ENCODE measurements around the gene COX19.

Gene COX19

DNA sequence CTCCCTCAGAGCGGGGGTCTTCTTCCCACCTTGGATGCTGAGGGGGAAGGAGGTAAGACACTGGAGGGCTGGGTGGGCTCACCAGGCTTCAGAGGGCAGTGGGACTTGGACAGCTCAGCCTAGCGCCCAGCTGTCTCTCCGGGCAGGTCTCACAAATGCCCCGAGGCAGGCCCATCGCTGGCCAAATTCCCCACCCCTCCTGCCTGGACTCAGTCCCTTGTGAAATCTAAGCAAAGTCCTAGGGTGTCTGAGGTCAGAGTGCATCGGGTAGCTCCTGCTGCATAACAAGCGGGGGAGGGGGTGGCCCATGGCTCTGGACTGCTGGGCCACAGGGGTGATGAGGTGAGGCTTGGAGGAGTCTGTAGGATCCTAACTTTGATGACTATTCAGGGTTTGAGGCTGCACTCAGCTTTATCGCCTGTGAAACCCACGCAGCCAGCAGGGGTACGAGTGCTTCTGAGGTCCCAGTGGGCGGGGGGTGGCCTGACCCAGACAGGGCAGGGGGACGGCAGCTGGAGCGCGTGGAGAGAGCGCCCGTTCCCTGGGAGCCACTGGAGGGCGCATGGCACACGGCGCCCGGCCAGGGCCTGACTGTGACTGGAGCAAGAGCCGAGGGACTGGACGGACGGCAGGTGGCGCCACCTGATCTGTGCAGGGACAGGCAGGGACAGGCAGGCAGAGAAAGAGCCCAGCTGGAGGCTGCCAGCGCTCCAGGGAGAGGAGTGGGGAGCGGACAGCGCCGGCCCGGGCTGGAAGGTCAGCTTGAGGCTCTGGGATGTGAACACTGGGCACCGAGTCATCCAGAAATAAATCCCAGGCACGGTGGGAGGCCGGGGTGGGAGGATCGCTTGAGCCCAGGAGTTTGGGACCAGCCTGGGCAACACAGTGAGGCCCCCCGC is 17.6 kb upstream of the COX19 start:
- DNase-seq (ENCODE audit: low read depth, low spot score), result peak; percentile 98

DNA sequence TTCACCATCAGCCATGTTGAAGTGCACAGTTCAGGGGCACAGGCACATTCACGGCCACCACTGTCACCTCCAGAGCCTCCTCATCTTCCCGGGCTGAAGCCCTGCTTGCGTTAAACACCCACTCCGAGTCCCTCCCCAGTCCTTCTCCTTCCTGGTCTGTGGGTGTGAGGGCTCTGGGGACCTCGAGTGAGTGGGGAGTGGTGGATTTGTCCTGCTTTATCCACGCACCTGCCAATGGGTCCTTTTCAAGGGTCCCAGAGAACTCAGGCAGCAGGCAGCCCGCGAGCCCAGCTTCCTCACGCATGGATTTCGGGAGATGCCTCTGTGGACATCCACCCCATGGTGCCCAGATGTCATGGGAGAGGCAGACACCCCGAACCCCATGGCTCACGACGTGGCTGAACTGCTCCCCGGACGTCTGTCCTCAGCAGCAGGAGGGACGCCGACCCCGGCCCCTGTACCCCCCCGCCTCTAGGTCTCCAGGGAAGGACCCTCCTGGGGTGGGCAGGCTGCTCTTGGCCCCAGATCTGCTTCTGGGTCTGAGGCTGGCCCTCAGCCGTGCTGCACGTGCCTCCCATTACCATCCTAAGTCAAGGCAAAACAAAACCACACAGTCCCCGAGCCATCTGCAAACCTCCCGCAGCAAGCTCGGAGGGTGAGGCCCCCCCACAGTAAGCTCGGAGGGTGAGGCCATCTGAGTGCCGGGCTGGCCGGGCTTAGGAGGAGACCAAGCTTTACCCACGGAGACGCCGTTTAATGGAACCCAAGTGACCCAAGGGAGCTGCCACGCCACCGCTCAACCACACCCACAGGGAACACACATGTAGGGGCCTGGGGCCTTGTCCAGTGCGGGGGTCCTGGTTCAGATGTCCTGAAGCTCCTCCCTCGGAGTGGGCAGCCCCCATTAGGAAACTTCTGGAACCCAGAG is 16.6 kb upstream of the COX19 start:
- DNase-seq (ENCODE audit: low read depth, low spot score), result no peak

DNA sequence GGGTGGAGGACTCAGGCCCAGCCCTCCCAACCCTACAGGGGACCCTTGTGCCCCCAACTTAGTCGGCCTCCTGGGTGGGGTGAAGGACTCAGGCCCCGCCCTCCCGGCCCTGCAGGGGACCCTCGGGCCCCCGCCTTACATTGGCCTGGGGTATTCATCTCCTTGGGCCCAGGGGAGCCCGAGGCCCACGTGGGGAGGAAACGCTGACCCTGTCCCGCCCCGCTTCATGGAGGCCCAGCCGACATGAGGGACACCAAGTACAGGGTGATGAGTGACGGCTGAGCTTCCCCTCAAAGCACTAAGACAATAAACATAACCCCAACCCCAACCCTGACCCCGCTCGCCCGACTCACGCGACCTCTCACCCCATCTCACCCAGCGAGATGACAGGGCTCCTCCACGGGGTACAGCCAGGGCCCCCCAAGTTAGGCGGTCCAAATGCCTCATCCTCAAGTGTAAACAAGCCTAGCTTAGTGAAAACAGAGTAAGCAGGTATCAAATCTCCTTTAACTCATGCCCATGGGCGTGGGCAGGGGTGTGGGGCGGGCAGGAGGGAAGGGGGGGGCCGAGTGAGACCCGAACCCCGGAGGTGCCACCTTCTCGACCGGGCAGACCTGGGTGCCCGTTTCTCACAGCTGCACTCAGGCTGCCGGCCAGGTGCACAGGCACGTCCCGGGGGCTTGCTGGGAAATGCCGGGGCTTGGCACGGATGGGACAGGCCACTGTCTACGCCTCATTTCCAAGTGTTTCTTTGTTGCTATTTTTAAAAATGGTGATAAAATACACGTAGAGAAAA is 15.8 kb upstream of the COX19 start:
- DNase-seq (ENCODE audit: low read depth, low spot score), result no peak

DNA sequence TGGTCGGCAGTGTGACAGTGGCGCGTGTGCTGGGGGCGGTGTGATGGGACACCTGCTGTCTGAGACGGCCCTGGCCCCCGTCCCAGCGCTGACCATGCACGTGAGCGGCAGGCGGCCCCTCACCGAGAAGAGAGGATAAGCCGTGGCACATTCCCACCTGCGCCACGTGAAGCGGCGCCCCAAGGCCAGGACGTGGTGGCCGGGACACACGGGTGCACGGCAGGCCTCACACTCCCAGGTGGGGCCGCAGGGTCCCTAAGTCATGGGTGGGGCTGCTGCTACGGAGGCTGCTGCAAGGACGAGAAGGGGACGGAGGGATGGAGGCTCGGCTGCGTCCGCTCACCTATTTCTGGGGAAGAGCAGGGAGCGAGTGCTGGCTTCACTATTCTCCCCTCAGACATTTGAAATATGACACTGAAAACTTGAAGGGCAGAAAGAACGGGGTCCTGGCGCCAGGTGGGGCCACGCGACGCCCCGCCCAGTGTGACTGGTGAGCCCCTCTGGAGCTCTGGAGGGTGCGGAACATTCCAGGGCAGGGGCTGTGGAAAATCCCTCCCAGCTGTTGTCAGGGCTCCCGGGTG is 15.1 kb upstream of the COX19 start:
- no peak for DNase-seq (ENCODE audit: low read depth, low spot score)

DNA sequence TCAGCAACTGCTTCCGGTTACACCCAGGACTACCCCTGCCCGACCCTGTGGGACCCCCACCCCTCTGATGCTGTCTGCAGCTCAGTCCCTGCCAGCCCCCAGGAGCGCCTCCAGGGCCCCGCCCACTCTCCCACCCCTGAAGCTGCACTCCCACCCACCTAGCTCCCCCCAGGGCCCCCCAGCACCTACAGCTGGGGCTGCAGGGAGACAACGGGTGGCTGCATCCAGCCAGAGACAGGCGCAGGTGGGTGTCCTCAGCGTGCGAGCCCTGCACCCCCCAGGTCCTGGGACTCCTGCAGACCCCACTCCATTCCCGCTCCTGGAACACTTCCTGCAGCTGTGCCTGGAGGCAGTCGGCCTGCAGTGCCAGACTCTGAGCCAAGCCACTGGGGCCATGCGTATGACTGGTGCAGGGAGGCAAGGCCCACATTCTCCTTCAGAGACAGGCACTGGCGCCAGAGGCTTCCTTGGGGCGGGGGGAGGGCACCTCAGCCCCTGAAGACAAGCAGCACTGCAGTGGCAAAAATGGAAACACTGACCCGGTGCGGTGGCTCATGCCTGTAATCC is 13.7 kb upstream of the COX19 start:
- no peak for DNase-seq (ENCODE audit: low read depth, low spot score)

DNA sequence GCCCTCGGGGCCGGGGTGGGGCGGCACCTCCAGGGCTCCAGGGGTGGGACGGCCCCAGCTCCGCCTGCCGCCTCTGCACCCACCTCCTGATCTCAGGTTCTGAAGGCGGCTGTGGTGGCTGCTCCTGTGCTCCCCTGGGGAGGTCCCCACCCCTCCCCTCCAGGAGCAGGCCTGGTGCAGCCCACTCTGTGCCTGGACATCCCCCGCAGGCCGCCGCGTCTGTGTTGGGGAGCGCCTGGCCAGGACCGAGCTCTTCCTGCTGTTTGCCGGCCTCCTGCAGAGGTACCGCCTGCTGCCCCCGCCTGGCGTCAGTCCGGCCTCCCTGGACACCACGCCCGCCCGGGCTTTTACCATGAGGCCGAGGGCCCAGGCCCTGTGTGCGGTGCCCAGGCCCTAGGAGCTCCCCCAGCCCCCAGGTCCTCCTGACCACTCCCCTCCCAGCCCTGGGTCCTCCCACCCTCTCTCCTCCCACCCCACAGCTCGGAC is 13.1 kb upstream of the COX19 start:
- DNase-seq (ENCODE audit: low read depth, low spot score), result peak; percentile 48

DNA sequence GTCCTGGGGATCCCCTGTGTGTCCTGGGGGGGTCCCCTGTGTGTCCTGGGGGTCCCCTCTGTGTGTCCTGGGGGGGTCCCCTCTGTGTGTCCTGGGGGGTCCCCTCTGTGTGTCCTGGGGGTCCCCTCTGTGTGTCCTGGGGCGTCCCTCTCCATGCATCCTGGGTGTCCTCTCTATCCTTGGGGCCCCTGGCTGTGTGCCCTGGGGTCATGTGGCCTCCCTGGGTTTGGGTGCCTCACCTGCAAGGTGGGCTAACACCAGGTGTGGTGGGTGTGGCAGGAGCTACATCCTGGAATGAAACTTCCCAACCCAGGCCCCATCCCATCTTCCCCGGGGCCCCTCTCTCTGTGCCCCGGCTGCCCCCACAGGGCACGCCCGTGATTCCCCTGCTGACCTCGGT is 12.6 kb upstream of the COX19 start:
- no peak for DNase-seq (ENCODE audit: low read depth, low spot score)

DNA sequence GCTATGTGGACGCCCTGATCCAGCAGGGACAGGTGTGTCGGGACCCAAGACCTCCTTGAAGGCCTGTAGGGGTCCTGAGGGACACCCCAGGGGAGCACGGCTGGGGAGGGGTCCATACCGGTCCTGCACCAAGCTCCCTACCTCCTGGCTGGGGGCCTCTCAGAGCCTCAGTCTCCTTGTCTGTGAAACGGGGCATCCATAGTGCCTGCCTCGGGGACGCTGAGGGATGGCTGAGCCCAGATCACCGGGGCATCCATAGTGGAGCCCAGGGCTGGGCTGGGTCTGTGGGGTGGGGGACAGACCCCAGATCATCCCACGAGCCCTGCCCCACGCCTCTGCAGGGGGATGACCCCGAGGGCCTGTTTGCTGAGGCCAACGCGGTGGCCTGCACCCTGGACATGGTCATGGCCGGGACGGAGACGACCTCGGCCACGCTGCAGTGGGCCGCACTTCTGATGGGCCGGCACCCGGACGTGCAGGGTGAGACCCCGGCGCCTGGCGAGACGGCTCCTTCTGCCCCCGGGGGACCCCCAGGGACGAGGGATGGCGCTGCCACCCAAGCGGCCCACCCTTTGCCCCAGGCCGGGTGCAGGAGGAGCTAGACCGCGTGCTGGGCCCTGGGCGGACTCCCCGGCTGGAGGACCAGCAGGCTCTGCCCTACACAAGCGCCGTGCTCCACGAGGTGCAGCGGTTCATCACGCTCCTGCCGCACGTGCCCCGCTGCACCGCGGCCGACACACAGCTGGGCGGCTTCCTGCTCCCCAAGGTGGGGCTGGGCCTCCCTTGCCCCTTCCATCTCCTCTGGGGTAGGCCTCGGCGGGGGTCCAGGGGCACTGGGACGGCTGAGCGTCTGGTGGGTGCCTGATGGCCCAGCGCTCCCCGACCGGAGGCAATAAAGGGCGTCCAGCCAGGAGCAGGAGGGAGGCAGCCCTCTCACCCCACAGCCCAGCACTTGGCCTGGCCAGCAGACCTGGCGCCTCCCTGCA is 11.7 kb upstream of the COX19 start:
- no peak for DNase-seq (ENCODE audit: low read depth, low spot score)

DNA sequence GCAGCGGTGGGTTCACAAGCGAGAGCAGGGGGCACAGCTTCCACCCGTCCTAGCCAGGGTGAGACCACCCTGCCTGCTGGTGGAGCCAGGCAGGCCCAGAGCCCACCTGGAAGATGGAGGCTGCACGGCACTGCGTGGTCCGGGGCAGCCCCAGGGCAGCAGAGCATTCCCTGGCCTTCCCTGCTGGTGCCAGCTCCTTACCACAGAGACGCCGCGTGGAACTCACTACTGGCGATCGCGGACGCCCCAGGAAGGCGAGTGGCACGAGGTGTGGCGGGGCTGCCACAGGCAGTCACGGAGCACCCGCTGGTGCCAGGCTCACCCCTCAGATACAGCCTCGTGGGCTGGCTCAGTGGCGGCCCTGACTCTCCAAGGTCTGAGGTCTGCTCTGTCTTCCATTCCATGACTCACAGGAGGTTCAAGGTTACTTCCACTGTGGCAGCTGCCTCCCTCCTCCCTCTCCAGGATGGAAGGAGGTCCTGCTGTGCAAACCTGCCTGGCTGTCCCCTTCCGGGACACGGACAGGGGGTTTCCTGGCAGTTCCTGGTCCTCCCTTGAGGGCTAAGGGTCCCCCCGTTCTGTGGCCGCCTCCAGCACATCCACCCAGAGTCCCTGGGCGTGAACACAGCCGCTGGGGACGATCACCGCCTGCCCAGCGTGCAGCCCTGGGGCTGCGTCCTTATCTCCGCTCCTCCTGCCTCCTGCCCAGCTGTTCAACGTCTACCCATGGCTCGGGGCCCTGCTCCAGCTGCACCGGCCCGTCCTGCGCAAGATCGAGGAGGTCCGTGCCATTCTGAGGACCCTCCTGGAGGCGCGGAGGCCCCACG is 10.8 kb upstream of the COX19 start:
- DNase-seq (ENCODE audit: low read depth, low spot score), result peak; percentile 32

DNA sequence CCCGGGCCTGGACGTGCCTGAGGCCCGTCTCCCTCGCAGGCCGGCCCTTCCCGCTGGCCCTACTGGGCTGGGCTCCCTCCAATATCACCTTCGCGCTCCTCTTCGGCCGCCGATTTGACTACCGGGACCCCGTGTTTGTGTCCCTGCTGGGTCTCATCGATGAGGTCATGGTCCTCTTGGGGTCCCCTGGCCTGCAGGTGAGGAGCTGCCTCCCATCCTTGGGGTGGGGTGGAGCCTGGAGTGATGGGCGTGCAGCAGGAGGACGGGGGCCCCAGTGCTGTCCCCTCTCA is 9.7 kb upstream of the COX19 start:
- no peak for DNase-seq (ENCODE audit: low read depth, low spot score)

DNA sequence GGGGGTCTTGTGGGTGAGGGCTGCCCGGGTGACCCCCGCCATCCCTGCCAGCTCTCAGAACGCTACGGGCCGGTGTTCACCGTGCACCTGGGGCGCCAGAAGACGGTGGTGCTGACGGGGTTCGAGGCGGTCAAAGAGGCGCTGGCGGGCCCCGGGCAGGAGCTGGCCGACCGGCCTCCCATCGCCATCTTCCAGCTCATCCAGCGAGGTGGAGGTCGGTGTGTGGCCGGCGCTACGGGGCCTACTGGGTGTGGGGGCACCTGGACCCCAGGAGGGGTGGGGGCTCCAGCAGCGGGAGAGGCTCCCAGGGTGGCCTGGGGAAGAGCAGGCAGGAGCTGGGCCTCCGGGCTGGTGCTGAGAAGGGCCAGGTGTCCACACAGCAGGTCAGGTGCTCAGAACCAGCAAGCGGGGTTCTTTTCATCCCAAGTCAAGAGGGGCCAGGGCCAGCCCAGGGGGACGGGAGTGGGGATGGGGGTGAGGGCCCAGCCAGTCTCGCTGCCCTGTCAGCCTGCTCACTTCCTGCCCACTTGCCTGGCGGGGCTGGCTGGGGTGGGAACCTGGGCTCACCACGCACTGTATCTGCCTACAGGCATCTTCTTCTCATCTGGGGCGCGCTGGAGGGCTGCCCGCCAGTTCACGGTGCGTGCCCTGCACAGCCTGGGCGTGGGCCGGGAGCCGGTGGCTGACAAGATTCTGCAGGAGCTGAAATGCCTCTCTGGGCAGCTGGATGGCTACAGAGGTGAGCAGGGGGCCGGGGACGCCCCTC is 9.2 kb upstream of the COX19 start:
- no peak for DNase-seq (ENCODE audit: low read depth, low spot score)

DNA sequence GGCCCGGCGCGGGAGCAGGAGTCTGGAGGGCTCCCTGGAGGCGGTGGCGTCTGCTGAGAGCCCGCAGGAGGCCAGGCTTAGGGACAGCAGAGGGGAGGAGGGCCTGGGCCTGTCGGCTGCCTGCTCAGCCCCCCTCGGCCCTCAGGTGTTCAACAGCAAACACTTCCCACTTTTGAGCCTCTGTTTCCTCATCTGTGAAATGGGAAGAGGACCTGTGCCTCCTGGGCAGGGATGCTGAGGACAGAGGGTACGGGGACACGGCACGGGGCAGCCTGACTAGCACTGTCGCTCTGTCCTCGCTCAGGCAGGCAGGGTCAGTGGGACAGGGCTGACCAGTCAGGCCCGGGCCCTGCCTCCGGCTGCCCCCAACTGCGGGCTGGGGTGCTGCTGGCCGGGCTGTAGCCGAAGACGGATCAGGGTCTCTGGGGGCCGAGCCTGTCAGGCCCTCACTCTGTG is 8.3 kb upstream of the COX19 start:
- DNase-seq (ENCODE audit: low read depth, low spot score), result no peak

DNA sequence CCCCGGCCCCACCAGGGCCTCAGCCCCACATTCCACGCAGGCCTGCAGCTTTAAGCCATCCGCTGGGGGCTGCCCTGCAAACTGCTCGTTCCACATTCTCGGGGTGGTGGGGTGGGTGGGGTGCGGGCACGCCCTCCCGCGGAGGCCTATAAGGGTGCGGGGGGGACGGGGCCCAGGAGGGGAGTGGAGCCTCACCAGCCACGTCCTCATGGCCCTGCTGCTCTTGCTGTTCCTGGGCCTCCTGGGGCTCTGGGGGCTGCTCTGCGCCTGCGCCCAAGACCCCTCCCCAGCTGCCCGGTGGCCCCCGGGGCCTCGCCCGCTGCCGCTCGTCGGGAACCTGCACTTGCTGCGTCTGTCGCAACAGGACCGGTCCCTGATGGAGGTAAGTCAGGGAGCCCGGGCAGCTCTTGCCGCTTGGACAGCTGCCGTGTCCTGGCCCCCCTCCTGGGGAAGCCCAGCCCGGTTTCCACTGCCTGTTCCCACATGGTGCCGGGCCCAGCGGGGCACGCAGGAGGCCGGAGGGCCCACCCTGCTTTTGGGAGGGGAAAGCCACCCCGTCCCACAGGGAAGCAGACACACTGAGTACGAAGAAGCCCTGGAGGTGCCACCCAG is 7.8 kb upstream of the COX19 start, which contains the start of gene CYP2W1:
Gene CYP2W1, plus strand, starts transcription at position 178 of the 612 bp plus-strand sequence. Its CDS starts 31 bp downstream, at position 209.
- no peak for DNase-seq (ENCODE audit: low read depth, low spot score)

DNA sequence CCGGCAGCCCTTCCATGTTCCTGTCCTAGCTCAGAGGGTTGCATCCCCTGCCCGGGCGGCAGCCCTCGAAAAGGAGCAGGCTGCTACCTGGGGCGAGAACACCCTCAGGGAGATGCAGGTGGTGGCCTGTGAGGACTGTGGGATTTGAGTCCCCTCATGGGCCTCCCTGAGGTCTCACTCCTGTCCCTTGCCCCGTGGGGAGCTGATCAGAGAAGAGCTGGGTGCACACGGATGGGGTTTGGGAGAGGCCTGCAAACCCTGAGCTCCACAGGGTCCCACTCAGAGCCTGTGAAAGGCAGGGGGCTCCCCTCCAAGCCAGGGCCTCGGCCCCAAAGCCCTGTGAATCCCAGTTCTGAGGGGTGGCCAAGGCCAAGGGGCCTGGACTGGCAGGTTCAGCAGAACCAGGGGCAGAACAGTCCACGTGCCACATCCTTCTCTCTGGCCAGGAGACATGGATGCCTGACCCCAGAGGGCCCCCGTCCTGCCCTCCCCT is 7.2 kb upstream of the COX19 start:
- DNase-seq (ENCODE audit: low read depth, low spot score), result no peak

DNA sequence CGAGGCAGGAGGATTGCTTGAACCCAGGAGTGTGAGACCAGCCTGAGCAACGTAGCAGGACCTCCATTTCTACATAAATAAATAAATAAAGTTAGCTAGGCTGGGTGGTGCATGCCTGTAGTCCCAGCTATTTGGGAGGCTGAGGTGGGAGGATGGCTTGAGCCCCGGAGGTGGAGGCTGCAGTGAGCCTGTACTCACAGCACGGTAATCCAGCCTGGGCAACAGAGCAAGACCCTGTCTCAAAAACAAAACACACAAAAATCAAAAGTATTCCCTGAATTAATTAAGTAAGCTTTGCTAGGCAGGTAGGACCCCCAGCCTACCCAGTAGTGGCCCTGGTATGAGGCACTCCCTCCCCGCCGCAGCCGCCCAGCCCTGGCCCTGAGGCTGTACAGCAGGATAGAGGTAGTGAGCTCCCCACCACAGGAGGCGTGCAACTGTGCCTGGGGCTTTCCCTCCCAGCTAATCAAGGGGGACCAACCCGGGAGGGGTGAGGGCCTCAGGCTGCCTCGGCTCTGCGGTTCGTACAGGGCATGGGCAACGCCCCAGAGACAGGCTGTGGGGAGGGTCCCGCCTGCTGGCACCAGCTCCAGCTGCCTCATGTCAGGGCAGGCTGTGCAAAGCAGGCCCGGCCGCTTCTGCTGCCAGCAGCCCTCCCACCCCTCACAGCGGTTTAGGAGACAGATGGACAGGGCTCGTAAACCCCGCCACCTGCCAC is 6.6 kb upstream of the COX19 start:
- no peak for DNase-seq (ENCODE audit: low read depth, low spot score)

DNA sequence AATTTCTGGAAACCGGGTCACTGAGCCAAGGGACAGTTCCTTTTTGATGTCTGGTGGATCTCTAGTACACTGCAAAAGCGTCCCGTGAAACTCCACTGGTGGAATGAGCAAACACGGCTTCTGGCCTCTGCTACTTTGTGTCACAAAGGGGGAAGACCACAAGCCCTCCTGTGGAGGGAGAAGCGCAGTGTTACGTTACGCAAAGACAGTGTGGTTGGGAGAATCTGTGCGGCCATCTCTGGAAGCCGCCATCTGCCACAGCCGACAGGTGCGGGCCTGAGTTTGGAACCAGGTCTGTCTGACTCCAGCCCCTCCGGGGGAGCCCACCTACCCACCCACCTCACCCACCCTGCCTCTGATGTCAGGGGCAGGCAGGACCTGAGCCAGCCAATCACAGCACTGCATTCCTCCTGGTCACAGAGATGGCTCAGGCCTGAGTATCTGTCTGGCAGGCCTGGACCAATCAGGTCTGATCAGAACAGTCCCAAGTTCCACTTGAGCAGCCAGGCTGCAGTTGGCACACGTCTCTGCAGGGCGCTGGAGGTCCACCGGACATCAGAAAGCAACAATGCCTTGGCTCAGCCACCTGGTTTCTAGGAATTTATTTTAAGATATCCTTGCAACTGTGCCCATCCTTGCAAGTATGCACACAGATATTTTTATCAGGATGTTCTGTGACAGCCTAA is 4.7 kb upstream of the COX19 start:
- no peak for DNase-seq (ENCODE audit: low read depth, low spot score)

All from astrocyte of the hippocampus (primary cell).